GM18868 (cell line): ENCODE results near the gene SPPL2A.
"Not testable (repeated sequence)": the region's sequence is repeated elsewhere in the genome, so short reads cannot be mapped to it uniquely, and the experiment has no call there.

Source experiments
- ATAC-seq: cut with Tn5 transposase; IDR thresholded peaks from one replicate; pipeline ENCODE4 v1.9.1; 2021; ENCODE audit warnings: mild to moderate bottlenecking, moderate library complexity; ENCODE audit not compliant: unreplicated experiment

The SPPL2A gene

GRCh38 chr15:50773389-50773788, 7.9 kb upstream of the SPPL2A start:
- no peak for ATAC-seq

GRCh38 chr15:50767332-50767861, 1.9 kb upstream of the SPPL2A start:
- ATAC-seq: no peak

DNA sequence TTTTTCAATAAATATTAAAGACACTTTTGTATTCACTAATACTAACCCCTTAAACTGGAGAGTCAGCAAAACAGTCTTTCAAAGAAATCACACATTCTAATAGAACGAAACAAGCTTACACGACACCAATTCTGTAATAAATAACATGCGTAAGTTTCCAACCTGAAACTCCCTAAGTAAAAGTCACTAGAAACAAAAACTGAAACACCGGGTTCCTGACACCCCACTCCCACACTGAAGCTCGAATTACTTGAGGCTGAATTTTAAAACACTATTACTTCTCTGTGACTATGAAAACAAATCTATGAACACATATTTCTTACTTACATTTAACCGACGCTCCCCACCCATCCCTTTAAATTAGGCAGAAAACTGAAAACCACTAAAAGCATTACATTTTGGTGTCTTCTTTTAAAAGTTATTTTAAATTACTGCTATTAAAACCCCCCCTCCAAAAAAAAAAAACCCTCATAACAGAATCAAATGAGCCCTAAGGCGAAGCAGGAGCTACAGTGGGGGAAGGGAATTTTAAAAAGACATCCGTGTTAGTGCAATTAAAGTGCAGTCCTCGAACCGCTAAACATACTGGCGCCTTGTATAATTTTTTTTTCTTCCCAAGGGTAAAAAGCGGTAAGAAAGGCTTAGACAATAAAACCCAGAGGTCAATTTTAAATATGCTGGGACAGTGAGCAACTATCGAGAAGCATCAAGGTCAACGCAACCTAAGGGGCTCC, 878 bp downstream of the SPPL2A start:
- ATAC-seq: no peak

DNA sequence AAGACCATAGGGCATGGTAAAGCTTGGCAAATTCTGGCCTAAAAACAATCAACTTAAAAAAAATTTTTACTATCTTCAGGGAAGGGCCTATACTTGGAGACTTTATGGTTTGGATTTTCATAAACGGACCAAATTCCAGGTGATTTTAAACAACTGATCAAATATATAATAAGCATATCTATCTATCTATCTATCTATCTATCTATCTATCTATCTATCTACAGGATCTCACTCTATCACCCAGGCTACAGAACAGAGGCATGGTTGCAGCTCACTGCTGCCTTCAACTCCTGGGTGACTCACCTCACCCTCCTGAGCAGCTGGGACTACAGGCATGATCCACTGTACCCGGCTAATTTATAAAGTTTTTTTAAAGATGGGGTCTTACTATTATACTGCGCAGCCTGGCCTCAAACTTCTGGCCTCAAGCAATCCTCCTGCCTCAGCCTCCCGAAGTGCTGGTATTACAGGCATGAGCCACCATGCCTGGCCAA, 6.7 kb downstream of the SPPL2A start:
- no peak for ATAC-seq

DNA sequence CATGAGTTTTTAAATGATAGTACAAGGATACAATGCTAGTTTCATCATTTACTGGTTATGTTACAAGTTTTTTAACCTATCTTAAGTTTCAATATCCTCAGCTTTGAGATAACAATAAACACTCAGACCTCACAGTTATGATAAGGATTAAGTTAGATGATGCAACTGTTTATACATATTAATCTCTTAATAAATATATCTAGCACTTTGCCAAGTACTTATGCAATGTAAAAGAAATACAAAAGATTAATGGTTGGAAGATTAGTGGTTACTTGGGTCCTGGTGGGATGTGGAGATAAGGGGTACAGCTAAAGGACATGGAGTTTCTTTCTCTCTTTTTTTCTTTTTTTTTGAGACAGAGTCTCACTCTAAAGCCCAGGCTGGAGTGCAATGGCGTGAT, 12.0 kb downstream of the SPPL2A start:
- no peak for ATAC-seq

DNA sequence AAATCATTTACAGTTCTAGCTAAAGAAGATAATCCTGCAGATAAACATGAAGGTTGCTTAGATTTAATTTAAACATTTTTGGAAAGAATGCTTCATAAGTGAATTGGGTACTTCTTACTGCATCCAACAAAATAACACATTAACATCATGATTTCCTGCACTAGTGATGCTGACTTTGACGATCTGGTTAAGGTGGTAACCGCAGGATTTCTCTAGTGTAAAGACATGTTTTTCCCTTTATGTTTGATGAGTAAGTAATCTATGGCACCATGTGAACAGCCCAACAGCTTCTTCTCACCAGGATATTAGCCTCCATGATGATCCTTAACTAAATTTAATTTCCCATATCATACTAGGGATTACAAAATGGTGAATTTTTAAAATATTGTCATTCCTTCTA, 14.1 kb downstream of the SPPL2A start:
- ATAC-seq: no peak

- ATAC-seq: no peak
Measured at GRCh38 chr15:50750227-50750705, 15.2 kb downstream of the SPPL2A start.

DNA sequence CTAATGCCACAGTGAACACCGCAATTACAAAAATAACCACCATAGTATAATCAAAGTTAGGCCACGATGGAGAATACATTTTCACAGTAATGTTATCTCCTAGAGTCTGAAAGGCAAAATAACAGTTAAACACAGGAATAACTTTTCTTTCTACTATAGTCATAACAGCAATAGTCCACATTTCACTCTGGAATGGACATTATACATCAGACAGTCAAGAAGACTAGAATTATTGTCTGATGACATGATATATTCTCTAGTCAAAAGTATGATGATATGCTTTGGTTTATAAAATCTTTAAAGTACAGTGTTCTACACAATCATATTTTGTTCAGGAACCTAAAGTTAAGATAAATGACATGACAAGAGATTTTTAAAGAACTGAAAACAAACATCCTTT, 18.0 kb downstream of the SPPL2A start:
- no peak for ATAC-seq

DNA sequence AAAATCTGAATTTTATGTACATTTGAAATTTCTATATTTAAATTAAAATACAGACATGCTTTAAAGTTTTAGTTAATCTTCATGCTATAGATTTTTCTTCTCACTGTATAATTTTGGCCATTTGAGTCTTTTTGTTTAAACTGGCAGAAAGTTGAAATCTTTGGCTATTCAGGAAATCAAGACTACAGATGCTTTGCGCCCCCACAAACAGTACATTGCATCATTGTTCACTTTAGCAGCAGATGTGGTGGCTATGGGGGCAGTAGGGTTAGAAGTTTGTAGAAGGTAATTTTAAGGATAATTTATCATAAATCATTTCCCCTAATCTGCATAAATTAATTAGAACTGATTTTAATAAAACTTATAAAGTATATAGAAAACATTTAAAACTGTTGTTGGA, 20.9 kb downstream of the SPPL2A start:
- no peak for ATAC-seq

GRCh38 chr15:50740955-50741354, 24.6 kb downstream of the SPPL2A start:
- no peak for ATAC-seq

DNA sequence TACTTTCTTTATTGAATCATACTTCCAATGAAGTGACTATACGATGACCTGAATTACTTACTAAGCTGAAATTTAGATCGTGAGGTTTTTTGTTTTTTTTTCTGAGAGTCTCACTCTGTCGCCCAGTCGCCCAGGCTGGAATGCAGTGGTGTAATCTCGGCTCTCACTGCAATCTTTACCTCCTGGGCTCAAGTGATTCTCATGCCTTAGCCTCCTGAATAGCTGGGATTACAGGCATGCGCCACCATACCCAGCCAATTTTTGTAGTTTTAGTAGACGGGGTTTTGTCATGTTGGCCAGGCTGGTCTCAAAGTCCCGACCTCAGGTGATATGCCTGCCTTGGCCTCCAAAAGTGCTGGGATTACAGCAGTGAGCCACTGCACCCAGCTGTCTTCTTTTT, 28.7 kb downstream of the SPPL2A start:
- no peak for ATAC-seq

DNA sequence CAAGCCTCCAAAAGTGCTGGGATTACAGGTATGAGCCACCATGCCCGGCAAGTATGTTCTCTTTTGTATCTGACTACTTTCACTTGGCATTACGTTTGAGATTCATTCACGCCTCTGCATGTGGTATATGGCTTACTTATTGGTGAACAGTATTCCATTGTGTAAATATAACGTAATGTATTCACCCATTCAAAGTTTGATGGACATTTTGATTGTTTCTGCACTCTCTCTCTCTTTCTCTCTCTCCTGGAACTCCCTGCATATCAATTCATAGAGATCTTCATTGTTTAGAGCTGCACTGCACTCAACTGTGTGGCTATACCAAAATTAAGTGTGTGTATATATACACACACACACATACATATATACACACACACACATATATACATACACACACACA, 30.4 kb downstream of the SPPL2A start:
- no peak for ATAC-seq

DNA sequence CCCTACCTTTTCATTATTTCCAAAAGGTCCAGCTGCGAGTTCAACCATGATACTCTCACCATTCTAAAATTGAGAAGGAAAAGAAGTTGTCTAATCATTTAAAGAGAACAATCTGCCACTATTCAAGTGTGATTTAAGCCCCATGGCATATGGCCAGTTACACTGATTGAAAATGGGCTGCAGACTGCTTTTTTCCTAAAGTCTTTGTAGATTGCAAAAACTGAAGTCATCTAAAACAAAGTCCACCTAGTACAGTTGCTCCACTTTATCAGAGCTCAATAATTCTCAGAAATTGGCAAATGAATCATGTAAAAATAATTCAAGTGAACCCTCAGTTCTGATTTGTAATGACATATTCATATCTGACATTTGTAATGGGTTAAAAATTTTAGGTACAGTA, 39.2 kb downstream of the SPPL2A start:
- no peak for ATAC-seq

DNA sequence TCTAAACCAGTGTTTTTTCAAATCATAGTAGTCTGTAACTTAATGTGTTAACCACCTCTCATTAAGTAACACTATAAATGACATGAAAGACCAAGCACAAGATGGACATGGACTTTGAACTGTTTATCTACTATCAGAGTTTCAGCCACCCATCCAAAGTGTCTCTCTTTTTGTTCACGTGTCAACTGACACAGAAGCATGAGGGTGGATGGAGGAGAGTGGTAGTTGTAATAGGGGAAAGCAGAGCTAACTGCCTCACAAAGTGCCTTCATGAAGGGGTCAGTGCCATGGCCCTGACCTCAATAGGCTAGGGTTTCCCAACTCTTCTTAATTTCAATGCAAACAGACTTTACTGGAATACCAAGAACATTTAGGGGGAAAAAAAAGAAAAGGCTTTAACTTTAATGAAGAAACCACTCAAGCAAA, 46.8 kb downstream of the SPPL2A start:
- no peak for ATAC-seq

- ATAC-seq: no peak
Measured at GRCh38 chr15:50712018-50712417, 53.5 kb downstream of the SPPL2A start.

DNA sequence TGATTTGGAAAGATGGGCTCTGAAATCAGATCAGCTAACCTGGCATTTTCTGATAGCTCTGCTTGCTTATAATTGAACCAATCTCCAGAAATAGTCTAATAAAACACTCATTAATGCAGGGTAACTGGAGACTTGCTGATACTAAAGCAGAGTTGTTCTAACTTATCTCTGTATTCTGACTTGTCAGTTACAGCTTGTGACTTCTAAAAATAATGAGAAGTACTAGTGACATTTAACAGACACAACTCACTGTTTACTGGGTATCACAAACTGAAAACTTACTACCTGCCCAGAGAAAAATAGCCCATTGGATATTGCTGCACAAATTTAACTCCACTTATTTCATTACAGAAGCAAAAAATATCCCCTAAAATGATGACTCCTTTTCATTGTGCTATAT, 54.9 kb downstream of the SPPL2A start:
- ATAC-seq: no peak

- no peak for ATAC-seq
Measured at GRCh38 chr15:50707878-50708427, 57.6 kb downstream of the SPPL2A start.

DNA sequence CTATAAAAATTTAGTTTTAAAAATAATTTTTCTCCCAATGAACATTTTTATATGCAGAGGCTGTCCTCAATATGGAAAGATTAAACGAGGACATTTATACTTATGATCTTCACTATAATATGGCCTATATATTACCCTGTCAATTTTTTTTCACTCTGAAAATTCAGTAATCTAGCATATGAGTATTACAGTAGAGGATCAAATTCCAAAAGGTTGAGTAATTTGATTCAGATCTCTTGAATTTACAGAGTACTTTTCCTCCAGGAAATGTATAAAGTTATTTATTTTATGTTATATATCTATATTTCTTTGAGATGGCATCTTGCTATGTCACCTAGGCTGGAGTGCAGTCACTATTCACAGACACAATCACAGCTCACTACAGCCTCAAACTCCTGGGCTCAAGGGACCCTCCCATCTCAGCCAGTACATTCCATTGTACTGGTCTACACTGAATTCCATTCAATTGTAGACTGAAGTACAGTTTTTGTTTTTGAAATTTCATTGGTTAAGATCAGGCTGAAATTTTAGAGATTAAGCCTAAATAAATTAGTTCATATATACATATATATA, 62.7 kb downstream of the SPPL2A start:
- ATAC-seq: no peak

- no peak for ATAC-seq
Measured at GRCh38 chr15:50698101-50698500, 67.4 kb downstream of the SPPL2A start.

- no peak for ATAC-seq
Measured at GRCh38 chr15:50697109-50697797, 68.3 kb downstream of the SPPL2A start.

DNA sequence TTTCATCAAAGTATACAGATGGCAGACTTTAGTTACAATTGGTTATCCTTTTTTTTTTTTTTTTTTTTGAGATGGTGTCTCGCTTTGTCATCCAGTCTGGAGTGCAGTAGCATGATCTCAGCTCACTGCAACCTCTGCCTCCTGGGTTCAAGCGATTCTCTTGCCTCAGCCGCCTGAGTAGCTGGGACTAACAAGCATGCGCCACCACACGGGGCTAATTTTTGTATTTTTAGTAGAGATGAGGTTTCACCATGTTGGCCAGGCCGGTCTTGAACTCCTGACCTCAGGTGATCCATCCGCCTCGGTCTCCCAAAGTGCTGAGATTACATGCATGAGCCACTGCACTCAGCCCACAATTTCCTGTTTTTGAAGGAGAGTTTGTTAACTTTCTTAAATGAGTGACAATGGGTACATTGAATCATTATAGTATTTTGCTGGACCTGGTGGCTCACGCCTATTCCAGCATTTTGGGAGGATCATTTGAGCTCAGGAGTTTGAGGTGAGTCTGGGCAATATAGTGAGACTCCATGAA, 70.8 kb downstream of the SPPL2A start:
- not testable (repeated sequence) for ATAC-seq
